ENCODE data around the gene MYO3B.
"Not testable (repeated sequence)": the region's sequence is repeated elsewhere in the genome, so short reads cannot be mapped to it uniquely, and the experiment has no call there.

The MYO3B gene

GRCh38 chr2:170669909-170670308, 492.0 kb downstream of the MYO3B start:
- no peaks in the 10 kb centered on the region for H3K36me3 ChIP-seq (ENCODE audit: control insufficient read depth, insufficient read depth, low read length)
- no peak overlapping the region for H3K4me3 ChIP-seq (replicated peaks; ENCODE audit: low read depth, low read length)
- DNase-seq (ENCODE audit: extremely low read depth, insufficient read length) = no peak
- TF ChIP-seq CTCF (IDR thresholded peaks at IDR 0.05; ENCODE audit: insufficient read depth, low read length, poor library complexity, severe bottlenecking) = no peak
- H3K27me3 ChIP-seq (replicated peaks; ENCODE audit: control insufficient read depth, insufficient read depth, low read length) = no peaks in the 10 kb centered on the region; the same call in 1 of the 2 replicates

GRCh38 chr2:170670651-170671050, 492.7 kb downstream of the MYO3B start:
- Histone ChIP-seq H3K27me3 (replicated peaks; ENCODE audit: control insufficient read depth, insufficient read depth, low read length) (no peaks in the 10 kb centered on the region; the same call in 1 of the 2 replicates), H3K36me3 (ENCODE audit: control insufficient read depth, insufficient read depth, low read length) (no peaks in the 10 kb centered on the region), H3K4me3 (replicated peaks; ENCODE audit: low read depth, low read length) (no peak overlapping the region)
- TF ChIP-seq CTCF (IDR thresholded peaks at IDR 0.05; ENCODE audit: insufficient read depth, low read length, poor library complexity, severe bottlenecking) = no peak
- no peak for DNase-seq (ENCODE audit: extremely low read depth, insufficient read length)

- no peak for TF ChIP-seq CTCF (IDR thresholded peaks at IDR 0.05; ENCODE audit: insufficient read depth, low read length, poor library complexity, severe bottlenecking)
- no peaks in the 10 kb centered on the region for H3K36me3 ChIP-seq (ENCODE audit: control insufficient read depth, insufficient read depth, low read length)
- no peaks in the 10 kb centered on the region; the same call in 1 of the 2 replicates for H3K27me3 ChIP-seq (replicated peaks; ENCODE audit: control insufficient read depth, insufficient read depth, low read length)
- no peak for DNase-seq (ENCODE audit: extremely low read depth, insufficient read length)
- no peak overlapping the region for H3K4me3 ChIP-seq (replicated peaks; ENCODE audit: low read depth, low read length)
Measured at GRCh38 chr2:170671079-170671478, 493.1 kb downstream of the MYO3B start.

- not testable (repeated sequence) for DNase-seq (ENCODE audit: extremely low read depth, insufficient read length); H3K36me3 ChIP-seq (ENCODE audit: control insufficient read depth, insufficient read depth, low read length); H3K4me3 ChIP-seq (replicated peaks; ENCODE audit: low read depth, low read length); H3K27me3 ChIP-seq (replicated peaks; ENCODE audit: control insufficient read depth, insufficient read depth, low read length)
Measured at GRCh38 chr2:170674282-170674681, 496.3 kb downstream of the MYO3B start.

- DNase-seq (ENCODE audit: extremely low read depth, insufficient read length) = no peak
- H3K27me3 ChIP-seq (replicated peaks; ENCODE audit: control insufficient read depth, insufficient read depth, low read length) = no peaks in the 10 kb centered on the region; the same call in 1 of the 2 replicates
- H3K4me3 ChIP-seq (replicated peaks; ENCODE audit: low read depth, low read length) = no peak overlapping the region
- no peaks in the 10 kb centered on the region for H3K36me3 ChIP-seq (ENCODE audit: control insufficient read depth, insufficient read depth, low read length)
- TF ChIP-seq CTCF (IDR thresholded peaks at IDR 0.05; ENCODE audit: insufficient read depth, low read length, poor library complexity, severe bottlenecking) = no peak
Measured at GRCh38 chr2:170675701-170676100, 497.8 kb downstream of the MYO3B start.

- TF ChIP-seq CTCF (IDR thresholded peaks at IDR 0.05; ENCODE audit: insufficient read depth, low read length, poor library complexity, severe bottlenecking) = no peak
- no peaks in the 10 kb centered on the region for H3K36me3 ChIP-seq (ENCODE audit: control insufficient read depth, insufficient read depth, low read length)
- no peak overlapping the region for H3K4me3 ChIP-seq (replicated peaks; ENCODE audit: low read depth, low read length)
- no peak for DNase-seq (ENCODE audit: extremely low read depth, insufficient read length)
- H3K27me3 ChIP-seq (replicated peaks; ENCODE audit: control insufficient read depth, insufficient read depth, low read length) = no peaks in the 10 kb centered on the region
Measured at GRCh38 chr2:170679607-170680079, 501.7 kb downstream of the MYO3B start.
